Measurements from ENCODE around the gene NINJ2. TPM values are rescaled to one million over a fixed set of nuclear protein-coding genes. Genes with fewer than 3 reads are reported as not detected.

The NINJ2 gene
- total RNA-seq, 1 donor from 2014 or later, result 6.8 TPM

DNA sequence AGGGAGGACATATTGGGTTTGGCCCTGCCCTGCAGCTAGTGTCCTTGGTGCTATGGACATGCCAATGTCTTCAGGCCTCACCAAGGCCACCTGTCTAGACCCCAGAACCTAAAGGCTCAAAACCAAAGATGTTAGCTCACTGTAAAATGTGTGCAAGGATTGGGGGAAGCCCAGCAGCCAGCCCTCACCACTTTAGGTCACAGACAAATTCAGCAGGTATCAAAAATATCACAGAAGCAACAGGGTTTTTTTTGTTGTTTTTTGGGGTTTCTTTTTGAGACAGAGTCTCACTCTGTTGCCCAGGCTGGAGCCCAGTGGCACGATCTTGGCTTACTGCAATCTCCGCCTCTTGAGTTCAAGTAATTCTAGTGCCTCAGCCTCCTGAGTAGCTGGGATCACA, 29.0 kb upstream of the NINJ2 start:
- Mint-ChIP-seq H3K9me3 (peaks cover 10% of the 10 kb centered on the region), H3K36me3 (ENCODE audit: low read depth) (no peaks in the 10 kb centered on the region), H3K4me3 (no peak overlapping the region), H3K27ac (no peak overlapping the region), H3K27me3 (ENCODE audit: insufficient read depth) (no peaks in the 10 kb centered on the region), H3K4me1 (ENCODE audit: low read depth) (peaks cover 4% of the 10 kb centered on the region)
- DNase-seq (ENCODE audit: low spot score), result no peak
- intact Hi-C loops (cut with micrococcal nuclease), result no loop called here

DNA sequence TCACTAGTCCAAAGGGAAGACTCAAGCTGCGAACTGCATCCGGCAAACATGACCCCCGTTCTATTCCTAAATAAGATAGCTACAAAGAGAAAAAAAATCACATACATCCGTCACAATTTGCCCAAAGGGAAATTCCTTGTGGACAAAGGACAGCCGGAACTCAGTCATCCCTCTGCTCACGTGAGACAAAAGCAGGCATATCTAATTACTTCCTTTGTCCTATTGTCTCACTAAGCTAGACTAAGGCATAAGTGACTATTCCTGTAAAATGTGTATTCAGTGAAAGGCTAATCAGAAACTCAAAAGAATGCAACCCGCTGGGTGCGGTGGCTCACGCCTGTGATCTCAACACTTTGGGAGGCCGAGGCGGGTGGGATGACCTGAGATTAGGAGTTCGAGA, 27.2 kb upstream of the NINJ2 start:
- Mint-ChIP-seq H3K4me3 (no peak overlapping the region), H3K4me1 (ENCODE audit: low read depth) (peaks cover 12% of the 10 kb centered on the region), H3K27me3 (ENCODE audit: insufficient read depth) (no peaks in the 10 kb centered on the region), H3K27ac (no peak overlapping the region), H3K36me3 (ENCODE audit: low read depth) (no peaks in the 10 kb centered on the region), H3K9me3 (peaks cover 4% of the 10 kb centered on the region)
- intact Hi-C loops (cut with micrococcal nuclease), result no loop called here
- no peak for DNase-seq (ENCODE audit: low spot score)

DNA sequence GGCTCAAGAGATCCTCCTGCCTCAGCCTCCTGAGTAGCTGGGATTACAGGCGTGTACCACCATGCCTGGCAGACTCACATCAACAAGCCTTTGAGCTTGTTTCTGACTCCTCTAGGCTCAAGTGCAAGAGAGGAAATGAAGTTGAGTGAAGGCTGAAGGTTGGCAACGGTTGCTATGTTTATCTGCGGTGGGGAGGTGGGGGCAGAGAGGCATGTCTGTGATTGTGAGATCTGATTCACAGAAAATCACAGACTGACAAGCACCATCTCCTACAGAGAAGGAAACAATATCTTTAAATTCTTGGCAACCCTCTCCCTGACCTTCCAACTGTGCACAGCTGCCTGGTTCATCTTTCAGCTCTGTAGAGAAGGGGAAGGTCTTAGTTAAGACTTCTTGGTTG, 22.1 kb upstream of the NINJ2 start:
- peak; percentile 79 for DNase-seq (ENCODE audit: low spot score)
- Mint-ChIP-seq H3K27me3 (ENCODE audit: insufficient read depth) (no peaks in the 10 kb centered on the region), H3K27ac (peak overlapping the region; percentile 90), H3K36me3 (ENCODE audit: low read depth) (no peaks in the 10 kb centered on the region), H3K4me3 (peak overlapping the region; percentile 15), H3K9me3 (no peaks in the 10 kb centered on the region), H3K4me1 (ENCODE audit: low read depth) (peaks cover 37% of the 10 kb centered on the region)
- intact Hi-C loops (cut with micrococcal nuclease), result loop anchor here (1.0 to 2.0 kb wide), 6 partner anchors 11 to 67 kb away; partner anchors contain the start of genes NINJ2 and WNK1

- H3K27ac Mint-ChIP-seq, result peak overlapping the region; percentile 0
- intact Hi-C loops (cut with micrococcal nuclease), result loop anchor here (2.0 kb wide), 1 partner anchor 16 kb away; no protein-coding TSS in a partner anchor
Measured at GRCh38 chr12:684416-684815, 21.2 kb upstream of the NINJ2 start.

GRCh38 chr12:681568-682256, 18.5 kb upstream of the NINJ2 start:
- H3K27ac Mint-ChIP-seq, result no peak overlapping the region
- H3K27me3 Mint-ChIP-seq (ENCODE audit: insufficient read depth), result no peaks in the 10 kb centered on the region
- H3K4me1 Mint-ChIP-seq (ENCODE audit: low read depth), result peaks cover 58% of the 10 kb centered on the region
- no peak overlapping the region for H3K4me3 Mint-ChIP-seq
- intact Hi-C loops (cut with micrococcal nuclease), result no loop called here
- H3K36me3 Mint-ChIP-seq (ENCODE audit: low read depth), result peaks cover 2% of the 10 kb centered on the region
- H3K9me3 Mint-ChIP-seq, result no peaks in the 10 kb centered on the region
- no peak for DNase-seq (ENCODE audit: low spot score)

More at GRCh38 chr12:684416-684815, 21.2 kb upstream of the NINJ2 start:
- no peak for DNase-seq (ENCODE audit: low spot score)
- peaks cover 38% of the 10 kb centered on the region for H3K4me1 Mint-ChIP-seq (ENCODE audit: low read depth)
- no peak overlapping the region for H3K4me3 Mint-ChIP-seq
- H3K27me3 Mint-ChIP-seq (ENCODE audit: insufficient read depth), result no peaks in the 10 kb centered on the region
- H3K9me3 Mint-ChIP-seq, result no peaks in the 10 kb centered on the region
- H3K36me3 Mint-ChIP-seq (ENCODE audit: low read depth), result no peaks in the 10 kb centered on the region

- intact Hi-C loops (cut with micrococcal nuclease), result no loop called here
- Mint-ChIP-seq H3K27ac (peak overlapping the region; percentile 75), H3K36me3 (ENCODE audit: low read depth) (peaks cover 2% of the 10 kb centered on the region), H3K27me3 (ENCODE audit: insufficient read depth) (no peaks in the 10 kb centered on the region), H3K4me1 (ENCODE audit: low read depth) (peaks cover 48% of the 10 kb centered on the region), H3K4me3 (no peak overlapping the region), H3K9me3 (no peaks in the 10 kb centered on the region)
- no peak for DNase-seq (ENCODE audit: low spot score)
Measured at GRCh38 chr12:678747-679712, 15.8 kb upstream of the NINJ2 start.

DNA sequence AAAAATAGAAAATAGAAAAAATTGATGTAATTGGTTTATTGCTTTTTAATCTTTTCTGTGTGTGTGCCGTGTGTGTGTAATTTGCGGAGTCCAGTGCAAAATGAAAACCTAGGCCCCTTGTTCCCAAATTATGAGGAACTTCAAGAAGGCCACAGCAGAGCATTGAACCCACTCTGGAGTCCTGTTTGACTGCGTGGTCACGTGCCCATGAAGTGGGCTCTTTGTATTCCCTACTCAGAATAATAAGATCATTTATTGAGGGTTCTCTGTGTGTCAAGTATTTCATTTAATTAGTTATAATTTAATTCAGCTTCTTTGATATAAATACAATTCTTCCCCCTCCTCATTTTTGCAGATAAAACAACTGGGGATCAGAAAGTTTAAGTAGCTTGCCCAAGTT, 12.3 kb upstream of the NINJ2 start:
- Mint-ChIP-seq H3K27ac (peak overlapping the region; percentile 67), H3K9me3 (no peaks in the 10 kb centered on the region), H3K4me1 (ENCODE audit: low read depth) (peaks cover 65% of the 10 kb centered on the region), H3K36me3 (ENCODE audit: low read depth) (peaks cover 2% of the 10 kb centered on the region), H3K4me3 (no peak overlapping the region), H3K27me3 (ENCODE audit: insufficient read depth) (no peaks in the 10 kb centered on the region)
- no peak for DNase-seq (ENCODE audit: low spot score)
- intact Hi-C loops (cut with micrococcal nuclease), result loop anchor here (2.0 kb wide), 1 partner anchor 53 kb away; no protein-coding TSS in a partner anchor

GRCh38 chr12:674272-674781, 11.1 kb upstream of the NINJ2 start:
- Mint-ChIP-seq H3K4me3 (peak overlapping the region; percentile 72), H3K36me3 (ENCODE audit: low read depth) (peaks cover 2% of the 10 kb centered on the region), H3K9me3 (peaks cover 2% of the 10 kb centered on the region), H3K4me1 (ENCODE audit: low read depth) (peaks cover 74% of the 10 kb centered on the region), H3K27ac (peak overlapping the region; percentile 89), H3K27me3 (ENCODE audit: insufficient read depth) (no peaks in the 10 kb centered on the region)
- DNase-seq (ENCODE audit: low spot score), result peak; percentile 73
- intact Hi-C loops (cut with micrococcal nuclease), result loop anchor here (1.0 to 2.0 kb wide), 11 partner anchors 8 to 136 kb away; no protein-coding TSS in a partner anchor

GRCh38 chr12:673849-674248, 10.6 kb upstream of the NINJ2 start:
- Mint-ChIP-seq H3K4me1 (ENCODE audit: low read depth) (peaks cover 74% of the 10 kb centered on the region), H3K4me3 (peak overlapping the region; percentile 72), H3K36me3 (ENCODE audit: low read depth) (peaks cover 4% of the 10 kb centered on the region), H3K27me3 (ENCODE audit: insufficient read depth) (no peaks in the 10 kb centered on the region), H3K27ac (peak overlapping the region; percentile 89), H3K9me3 (peaks cover 7% of the 10 kb centered on the region)
- intact Hi-C loops (cut with micrococcal nuclease), result loop anchor here (1.0 to 2.0 kb wide), 11 partner anchors 8 to 136 kb away; no protein-coding TSS in a partner anchor
- DNase-seq (ENCODE audit: low spot score), result no peak

DNA sequence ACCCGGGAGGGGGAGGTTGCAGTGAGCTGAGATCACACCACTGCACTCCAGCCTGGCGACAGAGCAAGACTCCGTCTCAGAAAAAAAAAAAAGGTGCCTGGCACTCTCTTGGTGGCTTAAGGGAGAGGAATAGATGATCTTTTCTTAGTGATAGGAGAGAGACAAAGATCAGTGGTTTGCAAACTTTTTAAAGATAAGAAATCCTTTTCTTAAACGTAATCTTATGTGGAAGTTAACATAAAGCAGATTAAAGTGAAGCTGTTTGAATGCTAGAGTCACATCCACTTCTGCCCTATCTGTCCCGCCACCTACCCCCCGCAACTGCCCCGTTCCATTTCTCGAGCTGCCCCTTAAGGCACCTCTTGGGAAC, 6.3 kb upstream of the NINJ2 start:
- Mint-ChIP-seq H3K27ac (peak overlapping the region; percentile 92), H3K9me3 (peaks cover 8% of the 10 kb centered on the region), H3K4me1 (ENCODE audit: low read depth) (peaks cover 82% of the 10 kb centered on the region), H3K27me3 (ENCODE audit: insufficient read depth) (no peaks in the 10 kb centered on the region), H3K4me3 (peak overlapping the region; percentile 4), H3K36me3 (ENCODE audit: low read depth) (peaks cover 4% of the 10 kb centered on the region)
- intact Hi-C loops (cut with micrococcal nuclease), result loop anchor here (1.0 to 5.0 kb wide), 10 partner anchors 15 to 923 kb away; partner anchors contain the start of genes FBXL14 and RAD52
- no peak for DNase-seq (ENCODE audit: low spot score)

DNA sequence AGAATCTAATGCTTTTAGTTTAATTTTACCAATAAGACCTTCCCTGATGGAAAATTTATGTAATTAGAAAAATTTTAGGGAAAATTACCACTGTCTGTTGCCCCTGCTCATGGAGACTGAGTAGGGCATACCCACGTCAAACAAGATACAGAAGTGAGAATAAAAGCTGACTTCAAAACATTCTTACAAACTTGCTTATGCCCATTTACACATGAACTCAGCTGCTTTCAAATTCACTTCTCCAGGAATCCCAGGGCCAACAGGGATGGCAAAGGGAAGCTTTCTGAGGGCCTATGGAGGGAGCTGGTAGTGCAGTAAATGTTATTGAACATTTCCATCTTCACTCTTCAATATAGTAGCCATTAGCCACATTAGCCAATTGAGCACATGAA, 4.8 kb upstream of the NINJ2 start:
- peaks cover 8% of the 10 kb centered on the region for H3K9me3 Mint-ChIP-seq
- no peak overlapping the region for H3K4me3 Mint-ChIP-seq
- intact Hi-C loops (cut with micrococcal nuclease), result loop anchor here (2.0 to 5.0 kb wide), 4 partner anchors 17 to 924 kb away; partner anchors contain the start of genes FBXL14 and RAD52
- H3K27me3 Mint-ChIP-seq (ENCODE audit: insufficient read depth), result no peaks in the 10 kb centered on the region
- H3K36me3 Mint-ChIP-seq (ENCODE audit: low read depth), result peaks cover 4% of the 10 kb centered on the region
- DNase-seq (ENCODE audit: low spot score), result no peak
- peak overlapping the region; percentile 67 for H3K27ac Mint-ChIP-seq
- peaks cover 79% of the 10 kb centered on the region for H3K4me1 Mint-ChIP-seq (ENCODE audit: low read depth)

- H3K4me1 Mint-ChIP-seq (ENCODE audit: low read depth), result peaks cover 79% of the 10 kb centered on the region
- peak overlapping the region; percentile 91 for H3K27ac Mint-ChIP-seq
- no peak for DNase-seq (ENCODE audit: low spot score)
- H3K9me3 Mint-ChIP-seq, result peaks cover 8% of the 10 kb centered on the region
- H3K4me3 Mint-ChIP-seq, result peak overlapping the region; percentile 46
- intact Hi-C loops (cut with micrococcal nuclease), result loop anchor here (1.0 to 5.0 kb wide), 5 partner anchors 7 to 925 kb away; partner anchors contain the start of genes FBXL14 and RAD52
- H3K36me3 Mint-ChIP-seq (ENCODE audit: low read depth), result peaks cover 4% of the 10 kb centered on the region
- H3K27me3 Mint-ChIP-seq (ENCODE audit: insufficient read depth), result no peaks in the 10 kb centered on the region
Measured at GRCh38 chr12:666766-667308, 3.6 kb upstream of the NINJ2 start.
